ENCODE measurements around the gene NFIA.

NFIA gene

DNA sequence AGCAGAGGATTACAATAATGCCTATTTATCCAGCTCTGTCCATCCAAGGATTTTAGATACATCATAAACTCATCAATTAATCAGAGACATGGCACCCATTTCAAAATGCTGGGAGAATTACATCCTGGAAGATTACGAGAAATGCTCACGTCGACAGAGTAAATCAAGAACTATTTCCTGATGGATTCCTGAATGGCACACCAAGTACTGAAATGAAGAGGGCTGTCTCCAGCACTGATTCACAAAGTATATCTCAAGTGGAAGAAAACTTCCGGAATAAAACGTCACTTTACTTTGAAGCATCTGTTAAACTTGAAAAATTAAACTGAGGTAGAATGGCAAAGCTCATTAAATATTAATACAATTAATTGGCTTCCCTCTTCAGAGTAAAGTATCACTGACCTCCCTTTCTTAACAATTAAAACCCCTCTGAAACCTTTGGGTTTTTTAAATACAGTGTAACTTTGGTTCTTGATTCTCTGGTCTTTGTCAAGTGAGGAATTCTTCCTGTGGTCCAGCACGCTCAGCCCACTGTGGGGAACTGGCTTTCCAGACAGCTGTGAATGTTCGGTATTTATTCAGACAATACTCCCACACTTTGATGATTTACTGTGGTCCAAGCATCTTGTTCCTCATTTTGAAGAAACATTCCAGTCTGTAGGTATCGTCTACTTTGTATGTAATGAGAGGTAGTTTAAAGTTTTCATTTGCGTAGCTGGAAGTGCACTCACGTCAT, 288.0 kb downstream of the NFIA start:
- DNase-seq (ENCODE audit: low spot score), result no peak

DNA sequence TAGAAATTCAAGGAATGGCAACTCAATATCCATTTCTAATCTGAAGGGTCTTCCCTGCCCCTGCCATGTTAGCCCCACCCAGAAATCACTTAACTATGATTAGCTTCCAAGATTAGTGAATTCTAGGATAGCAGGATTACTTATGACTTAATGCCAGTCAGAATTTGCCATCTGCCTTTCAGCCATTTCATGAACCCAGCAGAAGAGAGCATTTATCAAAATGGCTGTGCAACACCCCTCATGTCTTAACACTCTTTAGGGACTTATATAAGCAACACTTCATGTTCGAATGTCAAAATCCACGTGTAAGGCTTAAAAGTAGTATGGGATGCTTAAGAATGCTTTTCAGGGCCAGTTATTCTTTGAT, 288.5 kb downstream of the NFIA start:
- DNase-seq (ENCODE audit: low spot score), result no peak

DNA sequence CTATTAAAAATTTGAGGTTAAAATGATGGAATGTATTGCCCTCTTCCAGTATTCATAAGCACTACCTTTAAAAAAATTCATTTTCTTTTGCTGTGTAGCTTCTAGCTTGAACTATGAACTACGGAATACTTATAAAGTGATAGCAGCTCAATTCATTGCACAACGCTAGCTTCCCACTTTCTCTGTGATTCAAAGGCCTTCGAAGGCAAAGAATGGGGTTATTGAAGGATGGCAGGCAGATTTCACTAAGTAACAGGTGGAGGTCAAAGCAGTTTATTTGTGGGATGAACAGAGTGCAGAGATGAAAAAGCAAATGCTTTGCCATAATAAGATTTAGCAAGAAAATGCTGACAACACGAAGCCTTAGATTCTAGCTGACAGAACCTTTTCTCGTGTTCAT, 290.6 kb downstream of the NFIA start:
- no peak for DNase-seq (ENCODE audit: low spot score)

DNA sequence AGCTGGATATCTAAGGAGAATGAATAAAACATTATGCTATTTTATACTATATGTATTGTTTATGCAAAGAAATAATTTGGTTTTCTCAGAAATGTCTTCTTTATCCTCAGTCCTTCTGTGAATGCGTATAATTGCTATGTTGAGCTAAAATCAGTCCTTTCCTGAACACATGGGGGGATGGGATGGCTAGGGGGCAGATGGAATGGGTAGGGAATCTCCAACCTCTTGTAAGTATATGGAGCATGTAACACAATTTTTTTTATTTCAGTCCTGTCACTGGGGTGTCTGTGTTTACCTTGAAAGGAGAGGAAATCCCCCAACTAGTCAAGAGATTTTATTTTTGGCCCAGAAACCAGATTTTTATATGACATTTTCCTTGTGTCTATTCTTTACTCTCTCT, 291.8 kb downstream of the NFIA start:
- no peak for DNase-seq (ENCODE audit: low spot score)

DNA sequence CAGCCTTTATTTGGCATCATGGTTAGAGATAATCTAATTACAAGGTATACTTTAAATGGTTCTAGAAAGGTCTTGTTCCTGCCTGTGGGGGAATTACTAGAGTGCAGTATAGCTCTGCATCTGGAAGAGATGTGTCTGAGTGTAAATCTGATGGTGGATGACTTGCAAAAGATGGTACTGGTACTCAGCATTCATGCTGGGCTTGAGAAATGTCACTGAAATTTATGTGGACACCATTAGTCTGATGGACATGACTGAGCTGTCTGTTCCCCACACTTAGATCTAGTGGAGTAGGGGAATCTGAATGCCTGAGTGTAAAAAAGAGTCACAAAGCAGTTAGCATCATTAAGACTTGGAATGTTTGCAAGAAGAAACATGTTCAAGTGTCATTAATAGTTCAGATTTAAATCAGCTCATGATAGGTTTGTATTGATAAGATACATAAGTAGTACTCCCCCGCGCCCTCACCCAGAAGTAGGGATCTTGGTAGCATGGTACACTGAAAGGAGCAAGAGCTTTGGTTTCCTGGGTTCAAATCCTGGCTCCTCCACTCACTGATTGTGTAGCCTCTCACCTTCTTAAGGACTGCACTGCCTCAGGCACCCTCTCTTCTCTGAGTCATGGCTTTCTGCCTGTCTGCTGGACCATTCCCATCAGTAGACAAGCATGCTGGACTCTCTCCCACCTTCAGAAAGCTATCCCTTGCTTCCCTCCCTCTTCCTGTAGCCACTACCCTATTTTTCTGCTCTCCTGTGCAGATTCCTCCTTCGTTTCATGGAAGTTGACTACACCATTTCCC, 292.9 kb downstream of the NFIA start:
- no peak for DNase-seq (ENCODE audit: low spot score)

DNA sequence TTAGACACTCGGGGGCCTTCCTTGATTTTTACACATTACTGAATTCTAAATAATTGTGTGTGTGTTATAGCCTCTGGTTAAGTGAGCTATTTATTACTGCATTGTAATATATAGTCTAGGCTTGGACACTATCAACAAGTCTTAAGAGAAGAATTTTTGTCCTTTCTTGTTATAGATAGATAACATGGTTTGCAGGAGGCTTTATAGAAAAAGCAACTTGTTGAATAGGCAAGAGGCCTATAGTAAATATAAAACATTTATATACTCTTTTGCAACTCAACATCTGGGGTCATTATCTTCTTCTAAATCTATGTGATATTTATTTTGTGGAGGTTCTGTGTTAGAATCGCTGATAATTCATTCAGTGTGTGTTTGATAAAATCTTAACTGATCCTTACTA, 293.8 kb downstream of the NFIA start:
- no peak for DNase-seq (ENCODE audit: low spot score)

DNA sequence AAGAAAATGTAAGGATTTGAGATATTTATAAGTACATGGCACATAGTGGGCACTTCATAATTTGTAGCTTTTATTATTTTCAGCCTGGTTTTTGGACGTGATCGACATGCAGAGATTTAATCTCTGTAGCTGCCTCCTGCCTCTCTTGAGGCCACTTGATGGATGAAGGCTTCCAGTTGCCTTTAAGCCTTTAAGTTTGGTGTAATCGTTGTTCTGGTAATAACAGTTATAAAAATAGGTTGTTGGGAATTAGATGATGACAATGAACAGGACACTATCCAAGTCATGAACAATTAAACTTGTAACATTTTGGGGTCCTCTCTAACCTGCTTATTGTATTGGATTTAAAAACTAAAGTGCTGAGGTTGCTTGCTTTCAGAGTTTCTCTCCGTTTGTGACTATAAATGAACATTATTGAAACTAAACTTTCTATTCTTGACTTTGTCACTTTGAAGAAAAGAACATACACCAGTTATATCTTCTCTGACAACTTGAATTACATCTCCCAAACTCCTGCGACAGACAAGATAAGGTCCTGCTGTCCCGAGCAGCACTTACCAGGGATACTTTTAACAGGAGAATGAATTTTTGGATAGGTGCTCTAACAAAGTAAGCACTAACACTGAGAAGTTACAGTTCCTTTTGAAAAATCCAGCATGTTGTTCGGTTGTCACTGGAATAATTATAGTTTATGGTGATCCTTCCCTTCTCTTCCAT, 295.0 kb downstream of the NFIA start:
- no peak for DNase-seq (ENCODE audit: low spot score)

DNA sequence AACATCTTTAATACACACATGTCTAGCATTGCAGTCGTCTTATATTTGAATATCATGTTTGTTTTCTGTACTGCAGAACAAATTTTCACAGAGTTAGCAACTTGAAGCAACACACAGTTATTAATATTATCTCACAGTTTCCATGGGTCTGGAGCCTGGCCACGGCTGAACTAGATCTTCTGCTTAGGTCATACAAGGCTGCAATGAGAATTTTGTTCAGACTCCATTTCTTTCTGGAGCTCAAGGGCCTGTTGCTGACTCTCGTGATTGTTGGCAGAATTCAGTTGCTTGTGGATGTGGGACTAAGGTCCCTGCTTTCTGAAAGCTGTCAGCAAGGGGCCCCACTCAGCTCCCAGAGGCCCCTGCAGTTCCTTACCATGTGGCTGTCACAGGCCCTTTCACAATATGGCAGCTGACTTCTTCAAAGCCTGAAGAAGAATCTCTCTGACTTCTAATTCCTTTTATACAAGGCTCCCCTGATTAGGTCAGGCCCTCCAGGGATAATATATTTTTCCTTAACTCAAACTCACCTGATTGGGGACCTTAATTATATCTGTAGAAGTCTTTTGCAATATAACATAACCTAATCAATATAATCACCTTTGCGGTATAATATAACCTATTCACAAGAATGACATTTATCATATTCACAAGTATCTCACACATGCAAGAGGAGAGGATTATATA, 296.3 kb downstream of the NFIA start:
- DNase-seq (ENCODE audit: low spot score), result no peak

DNA sequence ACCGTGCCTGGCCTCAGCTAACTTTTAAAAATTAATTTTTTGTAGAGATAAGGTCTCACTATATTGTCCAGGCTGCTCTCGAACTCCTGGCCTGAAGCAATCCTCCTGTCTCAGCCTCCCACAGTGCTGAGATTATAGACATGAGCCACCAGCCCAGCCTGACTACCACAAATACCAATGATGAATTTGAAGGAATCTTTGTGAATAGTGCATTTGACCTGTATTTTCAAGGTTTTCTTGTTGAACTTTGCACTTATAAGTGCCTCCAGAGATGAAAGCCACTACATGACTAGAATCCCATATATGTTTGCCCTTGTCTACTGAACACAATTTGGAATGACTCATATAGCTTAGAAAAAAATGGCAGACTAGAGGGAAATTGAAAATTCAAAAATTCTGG, 297.3 kb downstream of the NFIA start:
- DNase-seq (ENCODE audit: low spot score), result no peak

DNA sequence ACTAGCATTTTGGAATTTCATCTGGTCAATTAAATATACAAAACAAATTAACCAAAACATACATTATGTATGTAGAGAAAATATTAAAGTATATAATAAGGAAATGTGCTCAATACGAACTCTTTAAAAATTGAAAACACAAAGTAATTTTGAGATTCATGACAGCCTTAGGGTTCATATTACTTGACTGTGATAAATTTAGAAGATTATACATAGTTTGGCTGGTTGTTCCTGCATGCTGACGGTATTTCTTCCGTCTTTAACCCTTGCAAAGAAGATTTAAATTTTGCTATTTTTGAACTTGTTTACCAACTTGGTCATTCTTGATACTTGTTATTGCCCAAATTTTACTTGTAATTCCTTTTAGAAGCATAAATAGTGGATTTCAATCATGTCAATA, 298.2 kb downstream of the NFIA start:
- no peak for DNase-seq (ENCODE audit: low spot score)

DNA sequence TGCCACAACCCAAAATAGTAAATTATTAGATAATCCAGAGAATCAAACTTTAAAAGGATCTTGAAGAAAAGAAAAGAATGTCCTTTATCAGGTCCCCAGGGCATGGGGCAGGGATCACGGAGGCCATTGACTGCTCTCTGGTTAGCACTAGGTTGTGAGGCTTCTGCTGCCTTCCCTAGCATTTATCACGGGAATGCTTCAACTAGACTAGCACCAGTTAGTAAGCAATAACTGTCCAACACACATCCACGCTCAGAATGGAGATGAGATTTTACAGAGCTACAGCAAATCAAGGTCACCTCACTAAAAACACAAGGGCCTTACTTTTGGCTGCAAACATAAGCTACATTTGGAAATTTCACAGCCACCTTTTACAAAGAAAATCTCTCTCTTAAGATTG, 304.0 kb downstream of the NFIA start:
- DNase-seq (ENCODE audit: low spot score), result no peak

DNA sequence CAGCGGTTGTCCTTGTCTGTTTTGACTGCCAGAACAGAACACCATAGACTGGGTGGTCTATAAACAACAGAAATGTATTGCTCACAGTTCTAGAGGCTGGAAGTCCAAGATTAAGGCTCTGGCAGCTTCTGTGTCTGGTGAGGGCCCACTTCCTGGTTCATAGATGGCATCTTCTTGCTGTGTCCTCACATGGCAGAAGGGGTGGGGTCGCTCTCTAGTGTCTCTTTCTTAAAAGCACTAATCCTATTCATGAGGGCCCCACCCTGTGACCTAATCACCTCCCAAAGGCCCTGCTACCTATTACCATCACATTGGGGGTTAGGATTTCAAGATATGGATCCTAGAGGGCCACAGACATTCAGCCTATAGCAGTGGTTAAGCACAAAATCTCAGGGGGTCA, 304.4 kb downstream of the NFIA start:
- no peak for DNase-seq (ENCODE audit: low spot score)

DNA sequence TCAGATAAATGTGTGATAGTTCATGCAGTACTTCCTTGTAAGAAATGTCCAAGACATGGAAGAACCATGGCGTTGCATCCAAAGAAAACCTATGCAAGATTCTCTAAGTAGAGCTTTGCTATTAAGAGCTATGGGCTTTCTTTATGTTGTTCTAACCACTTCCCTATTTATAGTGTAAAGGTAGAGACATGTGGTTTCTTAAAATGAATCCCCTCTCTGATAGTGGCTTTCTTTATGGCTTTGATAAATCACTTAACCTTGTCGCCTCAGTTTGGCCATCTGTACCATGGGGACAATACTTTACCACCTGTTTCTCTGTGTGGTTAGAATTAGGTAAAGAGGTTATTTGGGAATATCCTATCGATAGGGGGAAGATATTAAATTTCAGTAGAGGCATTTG, 305.5 kb downstream of the NFIA start:
- no peak for DNase-seq (ENCODE audit: low spot score)

DNA sequence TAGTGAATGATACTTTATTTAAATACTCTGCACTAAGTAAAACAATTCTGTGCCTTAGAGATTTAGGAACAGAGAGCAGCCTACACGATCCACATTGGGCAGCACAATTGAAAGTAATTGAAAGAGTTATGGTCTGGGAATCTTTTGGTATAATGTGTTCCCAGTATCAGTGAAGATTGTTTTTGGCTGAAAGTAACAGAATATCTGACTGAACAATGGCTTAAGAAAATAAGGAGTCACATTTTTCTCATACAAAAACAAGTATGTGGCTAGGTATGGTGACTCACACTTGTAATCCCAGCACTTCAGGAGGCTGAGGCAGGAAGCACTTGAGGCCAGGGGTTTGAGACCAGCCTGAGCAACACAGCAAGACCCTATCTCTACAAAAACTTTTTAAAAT, 306.2 kb downstream of the NFIA start:
- no peak for DNase-seq (ENCODE audit: low spot score)

DNA sequence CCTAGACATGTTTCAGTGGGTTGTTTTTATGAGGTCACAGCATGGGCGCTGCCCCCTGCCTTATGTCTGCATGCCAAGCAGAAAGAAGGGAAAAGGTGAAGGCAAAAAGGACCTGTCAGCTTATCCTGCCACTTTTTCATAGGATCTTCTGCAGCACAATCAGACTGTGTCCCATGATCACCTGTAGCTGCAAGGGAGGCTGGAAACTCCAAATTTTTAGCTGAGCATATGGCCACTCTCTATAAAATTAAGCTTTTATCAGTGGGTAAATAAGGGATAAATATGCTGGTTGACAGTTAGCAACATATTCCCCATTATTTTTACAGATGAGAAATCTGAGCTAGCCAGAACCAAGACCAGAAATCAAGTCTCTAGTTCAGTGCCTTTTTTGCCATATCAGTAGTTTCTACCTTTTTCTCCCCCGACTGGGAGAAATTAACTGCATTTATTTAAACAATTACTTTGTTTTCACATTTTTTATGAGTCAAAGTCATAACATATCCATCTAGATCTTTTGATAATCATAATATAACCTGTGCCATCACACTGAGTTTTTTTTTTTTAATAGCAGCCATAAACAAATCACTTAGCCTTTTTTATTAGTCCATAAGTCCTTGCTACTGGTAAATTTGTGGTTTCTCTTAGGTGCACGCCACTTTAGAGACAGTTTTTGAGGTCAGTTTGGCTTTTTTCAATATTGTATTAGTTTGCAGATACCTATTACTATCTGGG, 307.0 kb downstream of the NFIA start:
- DNase-seq (ENCODE audit: low spot score), result no peak

DNA sequence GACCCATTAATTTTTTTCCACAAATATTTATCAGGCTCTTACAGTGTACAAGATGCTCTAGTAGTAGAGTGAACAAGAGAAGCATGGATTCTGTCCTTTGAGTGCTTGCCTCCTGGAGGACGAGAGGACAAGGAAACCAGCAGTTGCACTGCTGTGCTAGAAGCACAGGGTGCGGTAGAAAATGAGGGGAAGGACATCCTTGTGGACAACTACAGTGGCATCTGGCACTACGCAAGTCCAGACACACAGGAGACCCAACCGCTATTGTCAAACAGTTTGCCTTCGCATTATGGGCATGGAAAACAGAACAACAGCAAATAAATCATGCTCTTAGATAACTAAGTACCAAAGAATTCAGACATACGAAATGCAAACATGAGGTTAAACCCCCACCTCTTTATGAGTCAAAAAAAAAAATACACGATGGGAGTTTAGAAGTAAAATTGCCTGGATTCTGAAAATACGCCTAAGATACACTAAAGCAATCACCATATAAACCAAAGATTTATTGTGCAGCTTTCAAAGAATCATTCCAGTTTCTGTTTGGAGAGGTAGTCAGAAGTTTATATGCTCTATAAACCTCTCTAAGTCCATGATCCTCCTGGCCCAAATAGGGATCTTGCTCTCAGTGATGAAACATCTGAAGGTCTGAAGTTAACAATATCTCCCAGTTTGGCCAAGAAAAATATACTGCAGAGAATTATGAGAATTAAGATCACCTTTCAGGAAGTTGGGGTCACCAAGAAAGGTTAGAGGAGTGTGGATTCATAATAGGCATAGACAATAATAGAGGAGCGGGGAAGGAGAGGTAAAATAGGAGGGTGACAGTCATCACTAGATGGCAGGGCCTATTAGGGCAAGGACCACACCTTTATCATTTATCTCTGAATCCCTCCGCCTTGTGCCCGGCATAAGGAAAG, 307.8 kb downstream of the NFIA start:
- no peak for DNase-seq (ENCODE audit: low spot score)

DNA sequence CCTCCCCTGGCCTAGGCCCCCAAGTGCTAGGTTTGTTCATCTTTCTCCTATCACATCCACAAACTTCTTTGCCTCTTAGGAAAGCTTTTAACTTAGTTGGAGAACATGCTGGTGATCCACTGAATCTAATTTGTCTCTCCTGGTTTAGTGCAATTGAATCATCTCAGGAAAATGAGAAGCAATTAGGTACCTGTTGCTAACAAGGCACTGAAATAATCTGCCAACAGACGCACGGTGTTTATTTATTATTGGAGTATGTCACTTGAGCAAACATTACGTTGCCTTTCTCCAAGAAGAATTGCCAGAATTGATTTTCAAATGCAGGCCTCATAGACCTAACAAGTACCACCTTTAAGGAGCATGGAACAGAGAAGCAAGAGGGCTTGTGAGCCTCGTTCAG, 309.4 kb downstream of the NFIA start:
- DNase-seq (ENCODE audit: low spot score), result no peak

DNA sequence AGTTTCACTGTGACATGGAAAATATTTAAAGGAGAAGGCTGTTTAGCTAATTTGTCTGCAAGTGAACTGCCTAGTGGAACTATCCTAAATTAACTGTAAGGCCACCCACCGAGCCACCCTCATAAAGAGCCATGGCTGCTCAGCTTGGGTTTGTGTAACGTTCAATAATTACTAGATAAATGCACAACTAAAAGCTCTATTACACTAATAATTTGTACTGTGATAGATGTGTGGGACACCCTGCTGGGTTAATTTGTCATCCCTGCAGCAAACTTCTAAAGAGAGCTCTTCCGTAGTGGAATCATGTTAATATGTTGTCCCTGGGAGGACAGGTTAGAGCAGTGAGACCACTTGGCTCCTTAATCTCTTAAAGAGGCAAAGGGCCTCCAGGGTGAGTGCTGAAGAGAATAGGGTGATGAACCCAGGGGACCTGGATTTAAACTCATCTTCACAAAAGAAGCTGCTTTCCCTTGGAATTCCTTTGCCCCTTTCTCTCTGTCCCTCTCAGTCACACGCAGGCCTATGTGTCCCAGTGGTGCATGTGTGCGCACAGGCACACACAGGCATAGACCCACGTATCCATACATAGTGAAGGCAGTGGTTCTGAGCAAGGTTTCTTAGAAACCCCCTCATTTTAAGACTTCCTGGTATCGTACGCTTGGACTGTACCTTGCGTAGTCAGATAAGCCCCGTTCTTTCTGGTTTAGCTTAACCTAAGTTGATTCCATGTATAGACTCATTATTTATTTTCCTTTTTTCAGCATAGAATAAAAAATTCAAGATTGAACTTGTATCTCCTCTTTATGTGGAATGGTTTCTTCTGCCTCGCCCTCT, 310.3 kb downstream of the NFIA start:
- DNase-seq (ENCODE audit: low spot score), result no peak

DNA sequence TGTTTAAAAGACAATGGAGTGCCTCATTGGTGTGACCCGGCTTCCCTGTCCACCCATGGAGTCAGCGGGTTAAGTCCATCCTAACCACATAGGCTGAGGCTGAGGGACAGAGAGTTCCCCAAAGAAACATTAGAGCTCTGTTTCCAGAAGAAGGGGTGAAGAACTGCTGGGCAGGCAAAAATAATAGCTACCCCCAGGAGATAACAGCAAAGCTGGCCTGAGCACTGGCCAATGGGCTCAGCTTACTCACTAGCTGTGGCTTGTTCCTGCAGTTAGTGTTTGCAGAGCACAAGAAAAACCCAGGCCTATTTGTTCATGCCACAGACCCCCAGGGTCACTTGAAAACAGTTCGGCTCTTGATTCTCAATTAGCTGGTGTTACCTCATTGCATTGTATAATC, 311.2 kb downstream of the NFIA start:
- no peak for DNase-seq (ENCODE audit: low spot score)
